ENCODE results near the gene C1QTNF2. TPM values are rescaled to one million over a fixed set of nuclear protein-coding genes. Genes with fewer than 3 reads are reported as not detected.
A peak's percentile ranks its signal among the peaks of the same experiment; 100 is the strongest.

Gene C1QTNF2
- total RNA-seq, 3 donors from 2014 or later = 0.43 to 1.5 (median 0.89) TPM

DNA sequence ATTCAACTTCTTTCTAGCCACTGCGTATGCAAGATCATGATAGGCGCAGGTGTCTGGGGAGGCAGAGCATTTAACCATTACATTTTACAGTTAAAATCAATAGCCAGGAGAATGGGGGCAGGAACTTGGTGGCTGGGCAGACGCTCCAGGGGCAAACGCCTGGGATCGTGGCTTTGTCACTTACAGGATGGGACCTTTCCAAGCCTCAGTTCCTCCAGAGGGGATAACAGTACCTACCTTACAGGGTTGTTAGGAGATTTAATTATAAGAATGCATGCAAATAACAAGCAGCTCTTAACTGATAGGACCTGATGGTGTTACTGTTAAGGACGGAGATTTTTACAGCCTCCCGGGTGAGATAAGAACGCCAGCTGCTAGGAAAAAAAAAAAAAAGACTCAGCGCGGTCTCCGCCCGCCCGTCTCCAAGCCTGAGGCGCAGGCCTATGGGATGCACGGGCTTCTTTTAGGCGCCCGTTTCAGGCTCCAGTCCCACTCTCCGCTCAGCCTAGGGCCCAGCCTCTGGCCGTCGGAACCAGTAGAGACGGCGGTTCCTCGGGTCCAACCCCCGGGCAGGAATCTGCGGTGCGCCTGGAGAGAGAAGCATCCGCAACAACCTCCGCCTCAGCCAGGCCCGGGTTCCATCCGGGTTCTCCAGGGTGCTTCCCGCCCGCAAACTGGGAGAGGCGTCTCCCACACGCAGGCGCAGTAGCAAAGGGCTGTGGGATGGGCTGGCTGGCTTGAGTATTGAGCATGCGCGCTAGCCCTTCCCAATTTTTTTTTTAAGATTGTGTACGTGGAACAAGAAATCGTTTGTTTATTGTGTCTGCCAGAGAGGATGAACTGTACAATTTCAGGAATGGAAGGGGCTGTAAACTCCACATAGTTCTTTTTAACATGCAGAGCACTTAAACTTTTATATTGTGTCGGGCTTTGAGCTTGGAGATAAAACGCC, 29.3 kb upstream of the C1QTNF2 start, which contains the start of gene FAM200C:
FAM200C (minus strand) TSS at position 653 of the 952 bp plus-strand sequence. CDS start 4,564 bp downstream, outside the sequence.
- TF ChIP-seq, protein P1, sequence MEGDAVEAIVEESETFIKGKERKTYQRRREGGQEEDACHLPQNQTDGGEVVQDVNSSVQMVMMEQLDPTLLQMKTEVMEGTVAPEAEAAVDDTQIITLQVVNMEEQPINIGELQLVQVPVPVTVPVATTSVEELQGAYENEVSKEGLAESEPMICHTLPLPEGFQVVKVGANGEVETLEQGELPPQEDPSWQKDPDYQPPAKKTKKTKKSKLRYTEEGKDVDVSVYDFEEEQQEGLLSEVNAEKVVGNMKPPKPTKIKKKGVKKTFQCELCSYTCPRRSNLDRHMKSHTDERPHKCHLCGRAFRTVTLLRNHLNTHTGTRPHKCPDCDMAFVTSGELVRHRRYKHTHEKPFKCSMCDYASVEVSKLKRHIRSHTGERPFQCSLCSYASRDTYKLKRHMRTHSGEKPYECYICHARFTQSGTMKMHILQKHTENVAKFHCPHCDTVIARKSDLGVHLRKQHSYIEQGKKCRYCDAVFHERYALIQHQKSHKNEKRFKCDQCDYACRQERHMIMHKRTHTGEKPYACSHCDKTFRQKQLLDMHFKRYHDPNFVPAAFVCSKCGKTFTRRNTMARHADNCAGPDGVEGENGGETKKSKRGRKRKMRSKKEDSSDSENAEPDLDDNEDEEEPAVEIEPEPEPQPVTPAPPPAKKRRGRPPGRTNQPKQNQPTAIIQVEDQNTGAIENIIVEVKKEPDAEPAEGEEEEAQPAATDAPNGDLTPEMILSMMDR (IDR thresholded peaks at IDR 0.05) = no peak
- Histone ChIP-seq H3K9me3 (no peaks in the 10 kb centered on the region), H3K36me3 (ENCODE audit: low read depth) (peaks cover 12% of the 10 kb centered on the region), H3K4me3 (peak within 1 kb of the TSS; percentile 43), H3K4me1 (ENCODE audit: low read depth) (peaks cover 11% of the 10 kb centered on the region)
- DNase-seq (peak; percentile 87 to 94 (median 92)), ATAC-seq (peak; percentile 99)
- intact Hi-C loops (cut with DNase I, micrococcal nuclease) = loop anchor here in 1 of 2 donors (10.0 kb wide), 1 partner anchor 385 kb away; no protein-coding TSS in a partner anchor

DNA sequence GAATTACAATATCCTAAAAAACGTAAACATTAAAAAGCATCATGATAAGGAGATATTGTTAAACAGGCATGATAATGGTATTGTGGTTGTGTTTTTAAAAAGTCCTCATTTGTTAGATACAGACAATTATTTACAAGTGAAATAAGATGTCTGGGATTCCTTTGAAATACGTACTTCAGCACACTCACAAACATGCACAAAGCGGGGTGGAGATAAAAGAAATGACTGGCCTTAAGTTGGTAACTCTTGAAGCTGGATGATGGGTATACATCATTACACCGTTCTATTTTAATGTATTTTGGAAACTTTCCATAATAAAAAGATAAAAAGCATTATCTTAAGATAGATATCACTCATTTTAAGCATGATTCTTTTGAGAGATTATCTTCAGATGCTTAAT, 28.4 kb upstream of the C1QTNF2 start:
- ATAC-seq (no peak), DNase-seq (no peak)
- intact Hi-C loops (cut with DNase I, micrococcal nuclease) = loop anchor here in 1 of 2 donors (10.0 kb wide), 1 partner anchor 384 kb away; no protein-coding TSS in a partner anchor
- Histone ChIP-seq H3K4me3 (no peak overlapping the region), H3K36me3 (ENCODE audit: low read depth) (peaks cover 3% of the 10 kb centered on the region), H3K9me3 (no peaks in the 10 kb centered on the region), H3K4me1 (ENCODE audit: low read depth) (peaks cover 11% of the 10 kb centered on the region)
- TF ChIP-seq, protein P1 (IDR thresholded peaks at IDR 0.05) = no peak

- TF ChIP-seq, protein P1 (IDR thresholded peaks at IDR 0.05) = no peak
- Histone ChIP-seq H3K4me1 (ENCODE audit: low read depth) (peaks cover 11% of the 10 kb centered on the region), H3K4me3 (no peak overlapping the region), H3K9me3 (no peaks in the 10 kb centered on the region), H3K36me3 (ENCODE audit: low read depth) (no peaks in the 10 kb centered on the region)
- ATAC-seq (no peak), DNase-seq (no peak)
- intact Hi-C loops (cut with DNase I, micrococcal nuclease) = loop anchor here in 1 of 2 donors (10.0 kb wide), 1 partner anchor 383 kb away; no protein-coding TSS in a partner anchor
Measured at GRCh38 chr5:160397492-160397891, 27.1 kb upstream of the C1QTNF2 start.

DNA sequence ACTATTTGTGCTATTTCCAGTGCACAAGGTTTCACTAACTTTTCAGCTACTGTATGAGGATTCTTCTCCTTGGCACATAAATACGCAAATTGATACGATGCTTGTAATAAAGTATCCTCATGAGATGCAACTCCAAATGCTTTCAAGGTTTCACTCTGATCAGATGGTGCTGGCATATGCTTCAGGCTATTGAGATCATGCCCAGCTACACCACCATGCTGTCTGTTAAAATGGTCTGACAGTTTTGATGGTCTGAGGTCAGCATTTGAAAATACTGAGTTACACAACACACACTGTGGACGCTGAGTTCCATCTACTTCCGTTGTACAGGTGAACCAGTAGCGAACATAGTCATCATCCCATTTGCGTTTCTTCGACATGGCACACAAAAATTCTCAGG, 24.7 kb upstream of the C1QTNF2 start:
- Histone ChIP-seq H3K36me3 (ENCODE audit: low read depth) (no peaks in the 10 kb centered on the region), H3K4me3 (no peak overlapping the region), H3K4me1 (ENCODE audit: low read depth) (peaks cover 11% of the 10 kb centered on the region), H3K9me3 (no peaks in the 10 kb centered on the region)
- ATAC-seq (no peak), DNase-seq (no peak)
- TF ChIP-seq, protein P1 (IDR thresholded peaks at IDR 0.05) = no peak
- intact Hi-C loops (cut with DNase I, micrococcal nuclease) = loop anchor here in 1 of 2 donors (10.0 kb wide), 1 partner anchor 380 kb away; no protein-coding TSS in a partner anchor

GRCh38 chr5:160390787-160391696, 20.6 kb upstream of the C1QTNF2 start:
- no peak for ATAC-seq
- no peak for DNase-seq
- intact Hi-C loops (cut with DNase I, micrococcal nuclease) = loop anchor here in 1 of 2 donors (10.0 kb wide), 1 partner anchor 376 kb away; no protein-coding TSS in a partner anchor
- TF ChIP-seq, protein P1 (IDR thresholded peaks at IDR 0.05) = no peak
- peaks cover 12% of the 10 kb centered on the region for H3K9me3 ChIP-seq
- H3K4me3 ChIP-seq = no peak overlapping the region
- no peaks in the 10 kb centered on the region for H3K36me3 ChIP-seq (ENCODE audit: low read depth)
- no peaks in the 10 kb centered on the region for H3K4me1 ChIP-seq (ENCODE audit: low read depth)
